GM12878 (cell line): ENCODE results near the gene NUP210L. TPM values are rescaled to one million over a fixed set of nuclear protein-coding genes. Genes with fewer than 3 reads are reported as not detected.

ENCODE experiments used
- BCL11A ChIP-seq: IDR thresholded peaks from 2 replicates; pipeline ENCODE4 v1.6.1; 2011; ENCODE audit warnings: low read depth, low read length
- DPF2 ChIP-seq: fragments of 450-650 bp; IDR thresholded peaks from 2 replicates; pipeline ENCODE4 v1.6.1; 2017; ENCODE audit warnings: mild to moderate bottlenecking
- PAX5 ChIP-seq: IDR thresholded peaks from 2 replicates; pipeline ENCODE4 v1.6.1; 2011; ENCODE audit warnings: low read depth, low read length, borderline replicate concordance
- POLR2AphosphoS2 ChIP-seq: IDR thresholded peaks from 2 replicates; pipeline ENCODE4 v1.6.1; 2011; ENCODE audit warnings: low read depth, mild to moderate bottlenecking, low read length, improper control_type of control experiment, moderate library complexity
- RBBP5 ChIP-seq: fragments of 200-600 bp; sonication (generic); conservative IDR thresholded peaks from 2 replicates; pipeline ENCODE4 v1.6.1; 2016
- polyA plus RNA-seq, 11 experiments: library from polyadenylated mRNA; depleted of rRNA in 4 of 11; unstranded in 6 of 11; stranded (reverse) in 5 of 11; fragments of >200 nt; fragmentation: Nextera tagmentation in 4 of 11; fragmentation: Illumina TruSeq in 1 of 11; extraction: Ambion mirVana in 4 of 11; extraction: Trizol in 1 of 11; gene quantifications; 1 replicate in 1 of 11; 2 replicates in 10 of 11; pipeline versions ENCODE4 v1.2.1 to v1.2.3, GENCODE V29; 2011 to 2016; ENCODE audit warnings: inconsistent platforms in 2 of 11, missing spikeins in 2 of 11, low read depth in 1 of 11
- total RNA-seq, 4 experiments: library from RNA; depleted of rRNA in 3 of 4; stranded (reverse); fragments of >200 nt in 3 of 4; fragmentation: Illumina TruSeq in 1 of 4; extraction: Trizol in 1 of 4; gene quantifications; 2 replicates each; pipeline versions ENCODE4 v1.2.1 to v1.2.3, GENCODE V29; 2013 to 2021
- TF ChIP-seq, protein P1 (sequence below): fragments of 150-350 bp; IDR thresholded peaks from 2 replicates; pipeline ENCODE4 v1.6.1; 2016; ENCODE audit warnings: low read depth, low read length
- TF ChIP-seq, protein P2 (sequence below): IDR thresholded peaks from 2 replicates; pipeline ENCODE4 v1.6.1; 2012; ENCODE audit warnings: mild to moderate bottlenecking, low read depth, low read length
- TF ChIP-seq, protein P3 (sequence below): fragments of 450-650 bp; IDR thresholded peaks from 2 replicates; pipeline ENCODE4 v1.6.1; 2017; ENCODE audit warnings: borderline replicate concordance
- TF ChIP-seq, protein P4 (sequence below): fragments of 450-650 bp; IDR thresholded peaks from 2 replicates; pipeline ENCODE4 v1.6.1; 2018; ENCODE audit warnings: mild to moderate bottlenecking, low read depth, moderate library complexity; ENCODE audit not compliant: partially characterized antibody

The NUP210L gene
- total and polyA plus RNA-seq, 10 of the 15 experiments (the other 5 are each of a cell fraction or from before 2014, with no cell fraction given) = 0.04 to 0.08 (median 0.07) TPM; not detected in 7

DNA sequence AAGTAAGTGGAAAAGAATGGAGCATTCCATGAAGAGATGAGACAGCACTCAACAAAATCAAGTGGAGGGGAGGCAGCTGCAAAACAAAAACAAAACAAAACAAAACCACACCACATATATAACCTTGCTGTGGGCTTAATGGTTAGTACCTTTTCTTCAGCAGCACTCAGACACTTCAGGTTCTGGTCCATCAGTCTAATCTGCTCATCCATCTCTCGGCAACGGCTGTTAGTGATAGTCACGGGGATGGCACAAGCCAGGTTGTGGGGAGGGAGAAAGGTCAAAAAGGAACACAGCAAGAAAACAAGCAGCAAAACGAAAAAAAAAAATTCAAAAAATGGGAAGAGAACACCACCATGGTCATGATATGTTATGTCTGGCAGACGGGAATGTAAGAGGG lies 17.0 kb upstream of the NUP210L start (continued):
- TF ChIP-seq, protein P1, sequence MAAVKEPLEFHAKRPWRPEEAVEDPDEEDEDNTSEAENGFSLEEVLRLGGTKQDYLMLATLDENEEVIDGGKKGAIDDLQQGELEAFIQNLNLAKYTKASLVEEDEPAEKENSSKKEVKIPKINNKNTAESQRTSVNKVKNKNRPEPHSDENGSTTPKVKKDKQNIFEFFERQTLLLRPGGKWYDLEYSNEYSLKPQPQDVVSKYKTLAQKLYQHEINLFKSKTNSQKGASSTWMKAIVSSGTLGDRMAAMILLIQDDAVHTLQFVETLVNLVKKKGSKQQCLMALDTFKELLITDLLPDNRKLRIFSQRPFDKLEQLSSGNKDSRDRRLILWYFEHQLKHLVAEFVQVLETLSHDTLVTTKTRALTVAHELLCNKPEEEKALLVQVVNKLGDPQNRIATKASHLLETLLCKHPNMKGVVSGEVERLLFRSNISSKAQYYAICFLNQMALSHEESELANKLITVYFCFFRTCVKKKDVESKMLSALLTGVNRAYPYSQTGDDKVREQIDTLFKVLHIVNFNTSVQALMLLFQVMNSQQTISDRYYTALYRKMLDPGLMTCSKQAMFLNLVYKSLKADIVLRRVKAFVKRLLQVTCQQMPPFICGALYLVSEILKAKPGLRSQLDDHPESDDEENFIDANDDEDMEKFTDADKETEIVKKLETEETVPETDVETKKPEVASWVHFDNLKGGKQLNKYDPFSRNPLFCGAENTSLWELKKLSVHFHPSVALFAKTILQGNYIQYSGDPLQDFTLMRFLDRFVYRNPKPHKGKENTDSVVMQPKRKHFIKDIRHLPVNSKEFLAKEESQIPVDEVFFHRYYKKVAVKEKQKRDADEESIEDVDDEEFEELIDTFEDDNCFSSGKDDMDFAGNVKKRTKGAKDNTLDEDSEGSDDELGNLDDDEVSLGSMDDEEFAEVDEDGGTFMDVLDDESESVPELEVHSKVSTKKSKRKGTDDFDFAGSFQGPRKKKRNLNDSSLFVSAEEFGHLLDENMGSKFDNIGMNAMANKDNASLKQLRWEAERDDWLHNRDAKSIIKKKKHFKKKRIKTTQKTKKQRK = no peak
- no peak for TF ChIP-seq PAX5
- TF ChIP-seq, protein P2, sequence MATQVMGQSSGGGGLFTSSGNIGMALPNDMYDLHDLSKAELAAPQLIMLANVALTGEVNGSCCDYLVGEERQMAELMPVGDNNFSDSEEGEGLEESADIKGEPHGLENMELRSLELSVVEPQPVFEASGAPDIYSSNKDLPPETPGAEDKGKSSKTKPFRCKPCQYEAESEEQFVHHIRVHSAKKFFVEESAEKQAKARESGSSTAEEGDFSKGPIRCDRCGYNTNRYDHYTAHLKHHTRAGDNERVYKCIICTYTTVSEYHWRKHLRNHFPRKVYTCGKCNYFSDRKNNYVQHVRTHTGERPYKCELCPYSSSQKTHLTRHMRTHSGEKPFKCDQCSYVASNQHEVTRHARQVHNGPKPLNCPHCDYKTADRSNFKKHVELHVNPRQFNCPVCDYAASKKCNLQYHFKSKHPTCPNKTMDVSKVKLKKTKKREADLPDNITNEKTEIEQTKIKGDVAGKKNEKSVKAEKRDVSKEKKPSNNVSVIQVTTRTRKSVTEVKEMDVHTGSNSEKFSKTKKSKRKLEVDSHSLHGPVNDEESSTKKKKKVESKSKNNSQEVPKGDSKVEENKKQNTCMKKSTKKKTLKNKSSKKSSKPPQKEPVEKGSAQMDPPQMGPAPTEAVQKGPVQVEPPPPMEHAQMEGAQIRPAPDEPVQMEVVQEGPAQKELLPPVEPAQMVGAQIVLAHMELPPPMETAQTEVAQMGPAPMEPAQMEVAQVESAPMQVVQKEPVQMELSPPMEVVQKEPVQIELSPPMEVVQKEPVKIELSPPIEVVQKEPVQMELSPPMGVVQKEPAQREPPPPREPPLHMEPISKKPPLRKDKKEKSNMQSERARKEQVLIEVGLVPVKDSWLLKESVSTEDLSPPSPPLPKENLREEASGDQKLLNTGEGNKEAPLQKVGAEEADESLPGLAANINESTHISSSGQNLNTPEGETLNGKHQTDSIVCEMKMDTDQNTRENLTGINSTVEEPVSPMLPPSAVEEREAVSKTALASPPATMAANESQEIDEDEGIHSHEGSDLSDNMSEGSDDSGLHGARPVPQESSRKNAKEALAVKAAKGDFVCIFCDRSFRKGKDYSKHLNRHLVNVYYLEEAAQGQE = no peak
- TF ChIP-seq DPF2 = no peak
- no peak for TF ChIP-seq RBBP5
- TF ChIP-seq BCL11A = no peak
- TF ChIP-seq, protein P3, sequence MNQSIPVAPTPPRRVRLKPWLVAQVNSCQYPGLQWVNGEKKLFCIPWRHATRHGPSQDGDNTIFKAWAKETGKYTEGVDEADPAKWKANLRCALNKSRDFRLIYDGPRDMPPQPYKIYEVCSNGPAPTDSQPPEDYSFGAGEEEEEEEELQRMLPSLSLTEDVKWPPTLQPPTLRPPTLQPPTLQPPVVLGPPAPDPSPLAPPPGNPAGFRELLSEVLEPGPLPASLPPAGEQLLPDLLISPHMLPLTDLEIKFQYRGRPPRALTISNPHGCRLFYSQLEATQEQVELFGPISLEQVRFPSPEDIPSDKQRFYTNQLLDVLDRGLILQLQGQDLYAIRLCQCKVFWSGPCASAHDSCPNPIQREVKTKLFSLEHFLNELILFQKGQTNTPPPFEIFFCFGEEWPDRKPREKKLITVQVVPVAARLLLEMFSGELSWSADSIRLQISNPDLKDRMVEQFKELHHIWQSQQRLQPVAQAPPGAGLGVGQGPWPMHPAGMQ = no peak
- no peak for TF ChIP-seq POLR2AphosphoS2
- TF ChIP-seq, protein P4, sequence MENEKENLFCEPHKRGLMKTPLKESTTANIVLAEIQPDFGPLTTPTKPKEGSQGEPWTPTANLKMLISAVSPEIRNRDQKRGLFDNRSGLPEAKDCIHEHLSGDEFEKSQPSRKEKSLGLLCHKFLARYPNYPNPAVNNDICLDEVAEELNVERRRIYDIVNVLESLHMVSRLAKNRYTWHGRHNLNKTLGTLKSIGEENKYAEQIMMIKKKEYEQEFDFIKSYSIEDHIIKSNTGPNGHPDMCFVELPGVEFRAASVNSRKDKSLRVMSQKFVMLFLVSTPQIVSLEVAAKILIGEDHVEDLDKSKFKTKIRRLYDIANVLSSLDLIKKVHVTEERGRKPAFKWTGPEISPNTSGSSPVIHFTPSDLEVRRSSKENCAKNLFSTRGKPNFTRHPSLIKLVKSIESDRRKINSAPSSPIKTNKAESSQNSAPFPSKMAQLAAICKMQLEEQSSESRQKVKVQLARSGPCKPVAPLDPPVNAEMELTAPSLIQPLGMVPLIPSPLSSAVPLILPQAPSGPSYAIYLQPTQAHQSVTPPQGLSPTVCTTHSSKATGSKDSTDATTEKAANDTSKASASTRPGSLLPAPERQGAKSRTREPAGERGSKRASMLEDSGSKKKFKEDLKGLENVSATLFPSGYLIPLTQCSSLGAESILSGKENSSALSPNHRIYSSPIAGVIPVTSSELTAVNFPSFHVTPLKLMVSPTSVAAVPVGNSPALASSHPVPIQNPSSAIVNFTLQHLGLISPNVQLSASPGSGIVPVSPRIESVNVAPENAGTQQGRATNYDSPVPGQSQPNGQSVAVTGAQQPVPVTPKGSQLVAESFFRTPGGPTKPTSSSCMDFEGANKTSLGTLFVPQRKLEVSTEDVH = no peak
